Ishikawa (cell line): Measurements from ENCODE around the gene MPZL2.

Experiments
- EGR1 ChIP-seq: IDR thresholded peaks from 2 replicates; pipeline ENCODE4 v1.6.1; 2012
- EP300 ChIP-seq: IDR thresholded peaks from 2 replicates; pipeline ENCODE4 v1.6.1; 2012; ENCODE audit warnings: borderline replicate concordance
- RAD21 ChIP-seq: IDR thresholded peaks from 2 replicates; pipeline ENCODE4 v1.6.1; 2012; ENCODE audit warnings: low read depth
- TCF12 ChIP-seq: IDR thresholded peaks from 2 replicates; pipeline ENCODE4 v1.6.1; 2012; ENCODE audit warnings: low read depth
- USF1 ChIP-seq: IDR thresholded peaks from 2 replicates; pipeline ENCODE4 v1.6.1; 2012
- YY1 ChIP-seq: IDR thresholded peaks from 2 replicates; pipeline ENCODE4 v1.6.1; 2012; ENCODE audit warnings: low read depth
- ZBTB7A ChIP-seq: IDR thresholded peaks from 2 replicates; pipeline ENCODE4 v1.6.1; 2012; ENCODE audit warnings: low read depth
- TF ChIP-seq, protein P1 (sequence below): IDR thresholded peaks from 2 replicates; pipeline ENCODE4 v1.6.1; 2012

DNA sequence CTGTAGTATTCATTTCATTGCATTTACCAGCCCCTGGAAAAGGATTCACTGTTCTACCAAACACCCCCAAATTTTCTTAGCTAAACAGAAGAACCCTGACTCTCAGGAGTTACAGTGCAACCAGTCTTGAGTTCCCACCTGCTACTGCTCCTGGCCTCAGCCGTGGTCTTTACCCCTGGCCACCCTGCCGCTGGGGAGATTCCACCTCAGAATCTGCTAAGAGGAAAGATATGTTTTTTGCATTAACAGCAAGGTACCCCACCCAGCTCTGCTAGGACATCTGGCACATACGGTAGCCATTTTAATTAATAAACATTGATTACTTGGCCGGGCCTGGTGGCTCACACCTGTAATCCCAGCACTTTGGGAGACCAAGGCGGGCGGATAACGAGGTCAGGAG lies 48.3 kb downstream of the MPZL2 start:
- TF ChIP-seq TCF12 (no peak), ZBTB7A (no peak), EGR1 (no peak), RAD21 (no peak), YY1 (no peak), EP300 (no peak), USF1 (no peak)
- TF ChIP-seq, protein P1, sequence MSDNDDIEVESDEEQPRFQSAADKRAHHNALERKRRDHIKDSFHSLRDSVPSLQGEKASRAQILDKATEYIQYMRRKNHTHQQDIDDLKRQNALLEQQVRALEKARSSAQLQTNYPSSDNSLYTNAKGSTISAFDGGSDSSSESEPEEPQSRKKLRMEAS = no peak
